Skeletal muscle tissue (tissue), 4 donors: ENCODE data around the gene LMNTD2. TPM values are rescaled to one million over a fixed set of nuclear protein-coding genes. Genes with fewer than 3 reads are reported as not detected.
A peak's percentile ranks its signal among the peaks of the same experiment; 100 is the strongest.

Experiments used
- H3K27ac ChIP-seq: one replicate; pipeline ENCODE4 v1.7.0; 2013; ENCODE audit warnings: mild to moderate bottlenecking, low read depth, low read length, inconsistent platforms
- H3K27me3 ChIP-seq, 3 donors: one replicate each; pipeline ENCODE4 v1.7.0; 2013; ENCODE audit warnings: low read length in 3 of 3; ENCODE audit not compliant: control insufficient read depth in 3 of 3, insufficient read depth in 3 of 3
- H3K36me3 ChIP-seq, 3 donors: one replicate each; pipeline ENCODE4 v1.7.0; 2013; ENCODE audit warnings: low read length in 3 of 3; ENCODE audit not compliant: control insufficient read depth in 3 of 3, insufficient read depth in 3 of 3
- H3K4me1 ChIP-seq, 3 donors: one replicate each; pipeline ENCODE4 v1.7.0; 2013; ENCODE audit warnings: low read length in 3 of 3, mild to moderate bottlenecking in 3 of 3; ENCODE audit not compliant: control insufficient read depth in 3 of 3, insufficient read depth in 3 of 3
- H3K4me3 ChIP-seq, 3 donors: one replicate each; pipeline ENCODE4 v1.7.0; 2013; ENCODE audit warnings: low read length in 3 of 3
- H3K9ac ChIP-seq, 3 donors: one replicate each; pipeline ENCODE4 v1.7.0; 2013; ENCODE audit warnings: low read length in 3 of 3, mild to moderate bottlenecking in 3 of 3, moderate library complexity in 2 of 3, low read depth in 1 of 3
- H3K9me3 ChIP-seq, 3 donors: one replicate each; pipeline ENCODE4 v1.7.0; 2013; ENCODE audit warnings: low read length in 3 of 3; ENCODE audit not compliant: control insufficient read depth in 3 of 3
- total RNA-seq: library from RNA; depleted of rRNA; stranded (reverse); fragments of >200 nt; gene quantifications from one replicate; pipeline ENCODE4 v1.2.3, GENCODE V29; 2014
- donor health status: Osteomylitis.

Gene LMNTD2
- total RNA-seq, 1 donor from 2014 or later, result under 0.01 TPM

DNA sequence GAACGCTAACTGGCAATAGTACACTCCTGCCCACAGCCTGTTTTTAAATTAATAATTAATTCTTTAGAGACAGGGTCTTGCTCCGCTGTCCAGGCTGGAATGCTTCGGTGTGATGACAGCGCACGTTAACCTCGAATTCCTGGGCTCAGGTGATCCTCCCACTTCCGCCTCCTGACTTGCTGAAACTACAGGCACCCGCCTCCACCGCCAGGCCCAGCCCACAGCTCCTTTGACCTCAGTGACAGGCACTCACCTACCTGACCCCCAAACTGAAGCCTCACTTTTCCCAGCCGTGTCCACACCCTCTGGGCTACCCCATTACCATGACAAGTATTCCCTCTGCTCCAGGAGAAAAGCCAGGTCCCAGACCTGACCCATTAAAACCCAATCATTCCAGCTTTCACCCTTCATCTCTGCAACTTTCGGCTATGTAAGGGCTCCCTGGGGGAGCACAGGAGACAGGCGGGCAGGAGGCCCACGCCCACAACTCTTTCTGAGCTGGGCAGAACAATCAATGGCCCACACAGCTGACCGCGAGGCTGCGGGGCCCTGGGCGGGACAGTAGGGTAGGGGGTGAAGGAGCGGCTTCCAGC is 730 bp downstream of the LMNTD2 start:
- Histone ChIP-seq H3K27me3 (peaks cover 22 to 38% (median 36%) of the 10 kb centered on the region in 3 donors), H3K27ac (no peak overlapping the region), H3K9ac (peak overlapping the region in 2 of 3 donors; percentile 51 to 73), H3K4me3 (peak overlapping the region in 1 of 3 donors; percentile 71), H3K36me3 (no peaks in the 10 kb centered on the region), H3K9me3 (no peaks in the 10 kb centered on the region), H3K4me1 (peaks cover 12 to 17% (median 13%) of the 10 kb centered on the region in 3 donors)

DNA sequence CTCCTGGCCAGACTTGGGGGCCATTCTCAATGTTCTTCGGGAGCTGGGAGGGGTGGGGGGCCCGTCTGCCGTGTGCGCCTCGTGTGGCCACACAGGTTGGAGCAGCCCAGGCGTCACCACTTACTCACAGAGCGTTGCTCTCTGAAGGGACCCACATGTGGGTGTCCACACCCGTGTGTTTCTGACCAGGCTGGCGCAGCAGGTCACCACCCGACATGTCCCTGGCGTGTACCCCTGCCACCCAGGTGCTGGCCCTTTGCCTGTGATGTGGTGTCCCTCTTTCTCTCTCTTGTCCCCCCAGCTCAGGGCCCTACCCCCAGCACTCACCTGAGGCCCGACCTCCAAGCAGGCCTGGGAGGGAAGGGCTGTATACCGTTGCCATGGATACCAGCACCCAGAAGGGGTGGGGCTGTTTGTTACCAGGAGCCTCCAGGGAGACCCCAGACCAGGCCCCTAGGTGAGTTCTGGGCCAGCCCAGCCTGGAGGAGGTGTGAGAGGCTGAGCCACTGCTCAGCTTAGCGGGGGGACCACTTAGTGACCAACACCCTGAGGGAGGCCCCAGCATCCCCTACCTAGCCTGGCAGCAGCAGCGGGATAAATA is 1.4 kb downstream of the LMNTD2 start:
- Histone ChIP-seq H3K9me3 (no peaks in the 10 kb centered on the region), H3K9ac (no peak overlapping the region), H3K27me3 (peaks cover 28 to 45% (median 43%) of the 10 kb centered on the region in 3 donors), H3K27ac (no peak overlapping the region), H3K4me3 (no peak overlapping the region), H3K4me1 (peaks cover 12 to 23% (median 17%) of the 10 kb centered on the region in 3 donors), H3K36me3 (no peaks in the 10 kb centered on the region)

GRCh38 chr11:558503-558902 is 2.0 kb downstream of the LMNTD2 start:
- H3K27me3 ChIP-seq, result peaks cover 34 to 51% (median 49%) of the 10 kb centered on the region in 3 donors

GRCh38 chr11:557328-558132 is 3.0 kb downstream of the LMNTD2 start:
- peaks cover 42 to 61% (median 58%) of the 10 kb centered on the region in 3 donors for H3K27me3 ChIP-seq
- H3K27ac ChIP-seq, result no peak overlapping the region
- H3K36me3 ChIP-seq, result no peaks in the 10 kb centered on the region
- peaks cover 12 to 23% (median 17%) of the 10 kb centered on the region in 3 donors for H3K4me1 ChIP-seq
- H3K9ac ChIP-seq, result no peak overlapping the region
- no peak overlapping the region for H3K4me3 ChIP-seq
- H3K9me3 ChIP-seq, result no peaks in the 10 kb centered on the region

More at GRCh38 chr11:558503-558902, 2.0 kb downstream of the LMNTD2 start:
- H3K9ac ChIP-seq, result no peak overlapping the region
- H3K27ac ChIP-seq, result no peak overlapping the region
- peaks cover 12 to 23% (median 17%) of the 10 kb centered on the region in 3 donors for H3K4me1 ChIP-seq
- H3K4me3 ChIP-seq, result no peak overlapping the region
- H3K36me3 ChIP-seq, result no peaks in the 10 kb centered on the region
- H3K9me3 ChIP-seq, result no peaks in the 10 kb centered on the region

GRCh38 chr11:556662-557256 is 3.8 kb downstream of the LMNTD2 start:
- Histone ChIP-seq H3K27me3 (peaks cover 42 to 68% (median 66%) of the 10 kb centered on the region in 3 donors), H3K9ac (no peak overlapping the region), H3K4me1 (peaks cover 12 to 20% (median 17%) of the 10 kb centered on the region in 3 donors), H3K36me3 (no peaks in the 10 kb centered on the region), H3K27ac (no peak overlapping the region), H3K4me3 (no peak overlapping the region), H3K9me3 (no peaks in the 10 kb centered on the region)

- Histone ChIP-seq H3K9me3 (no peaks in the 10 kb centered on the region), H3K27ac (no peak overlapping the region), H3K4me1 (peaks cover 5 to 13% (median 11%) of the 10 kb centered on the region in 3 donors), H3K9ac (no peak overlapping the region), H3K36me3 (no peaks in the 10 kb centered on the region), H3K4me3 (no peak overlapping the region), H3K27me3 (peaks cover 42 to 74% (median 66%) of the 10 kb centered on the region in 3 donors)
Observed at GRCh38 chr11:555780-556661, 4.5 kb downstream of the LMNTD2 start.

DNA sequence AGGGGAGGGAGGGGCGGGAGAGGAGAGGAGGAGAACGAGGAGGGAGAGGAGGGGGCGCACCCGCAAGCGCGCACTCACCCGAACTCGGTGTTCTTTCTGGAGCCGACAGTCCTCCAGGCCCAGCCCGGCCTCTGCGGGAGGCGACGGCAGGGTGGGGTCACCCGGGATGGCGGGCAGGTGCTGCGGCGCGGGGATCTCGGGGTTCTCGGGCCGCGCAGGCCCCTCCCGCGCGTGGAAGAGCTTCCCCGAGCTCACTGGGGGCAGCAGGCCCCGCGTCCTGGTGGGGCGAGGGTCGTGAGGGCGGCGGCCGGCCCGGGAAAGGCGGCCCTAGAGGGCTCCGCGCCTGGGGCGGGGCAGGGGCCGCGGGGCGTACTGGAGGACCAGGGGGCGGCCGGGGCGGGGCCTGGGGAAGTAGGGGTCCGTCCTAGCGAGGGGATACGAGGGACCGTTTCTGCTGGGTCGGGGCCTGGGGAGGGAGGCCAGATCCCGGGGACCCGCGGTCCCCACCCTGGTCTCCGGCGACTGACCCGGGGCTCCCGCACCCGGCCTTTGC is 5.2 kb downstream of the LMNTD2 start:
- H3K27ac ChIP-seq, result no peak overlapping the region
- H3K27me3 ChIP-seq, result peaks cover 46 to 79% (median 70%) of the 10 kb centered on the region in 3 donors
- H3K9ac ChIP-seq, result no peak overlapping the region
- no peaks in the 10 kb centered on the region for H3K36me3 ChIP-seq
- peaks cover 3 to 11% (median 10%) of the 10 kb centered on the region in 3 donors for H3K4me1 ChIP-seq
- H3K9me3 ChIP-seq, result no peaks in the 10 kb centered on the region
- no peak overlapping the region for H3K4me3 ChIP-seq

GRCh38 chr11:554428-555226 is 5.9 kb downstream of the LMNTD2 start:
- Histone ChIP-seq H3K27ac (no peak overlapping the region), H3K9me3 (no peaks in the 10 kb centered on the region), H3K9ac (peak overlapping the region in 1 of 3 donors; percentile 3), H3K4me1 (peaks cover 0 to 7% (median 7%) of the 10 kb centered on the region in 3 donors), H3K27me3 (peaks cover 46 to 83% (median 65%) of the 10 kb centered on the region in 3 donors), H3K4me3 (peak overlapping the region in 2 of 3 donors; percentile 6 to 32), H3K36me3 (no peaks in the 10 kb centered on the region)
